GM19455 (cell line): Measurements from ENCODE around the gene CACNA2D3.
"Not testable (repeated sequence)": the region's sequence is repeated elsewhere in the genome, so short reads cannot be mapped to it uniquely, and the experiment has no call there.

Experiments
- ATAC-seq: cut with Tn5 transposase; IDR thresholded peaks from one replicate; pipeline ENCODE4 v1.9.1; 2021; ENCODE audit not compliant: unreplicated experiment

CACNA2D3 gene

GRCh38 chr3:54437271-54437670, 314.9 kb downstream of the CACNA2D3 start:
- no peak for ATAC-seq

DNA sequence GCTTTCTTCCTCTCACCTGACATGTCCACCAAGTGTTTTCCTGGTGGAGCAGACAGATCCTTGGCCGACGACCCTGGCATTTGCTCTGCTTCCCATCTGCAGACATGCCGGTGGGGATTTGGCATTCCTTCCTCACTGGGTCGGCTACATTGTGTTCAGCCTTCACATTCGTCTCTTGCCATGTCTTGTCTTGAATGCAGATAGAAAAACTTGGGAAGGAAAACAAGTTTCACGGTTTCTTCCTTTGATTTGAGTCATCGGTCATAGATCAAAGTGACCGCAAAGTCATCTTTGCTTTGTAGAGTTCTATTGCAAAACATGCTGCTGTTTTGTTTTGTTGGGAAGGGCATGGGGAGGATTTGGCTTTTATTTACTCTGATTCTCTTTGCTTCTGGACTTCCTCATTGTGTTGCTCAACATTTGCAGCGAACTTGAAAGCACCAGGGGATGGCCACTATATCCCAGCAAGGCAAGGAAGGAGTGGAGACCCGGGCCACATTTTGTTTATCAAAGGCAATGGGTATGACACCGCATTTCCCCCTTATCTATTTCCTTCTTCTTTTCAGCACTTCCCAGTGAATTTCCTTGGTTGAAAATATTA, 321.3 kb downstream of the CACNA2D3 start:
- ATAC-seq: no peak

DNA sequence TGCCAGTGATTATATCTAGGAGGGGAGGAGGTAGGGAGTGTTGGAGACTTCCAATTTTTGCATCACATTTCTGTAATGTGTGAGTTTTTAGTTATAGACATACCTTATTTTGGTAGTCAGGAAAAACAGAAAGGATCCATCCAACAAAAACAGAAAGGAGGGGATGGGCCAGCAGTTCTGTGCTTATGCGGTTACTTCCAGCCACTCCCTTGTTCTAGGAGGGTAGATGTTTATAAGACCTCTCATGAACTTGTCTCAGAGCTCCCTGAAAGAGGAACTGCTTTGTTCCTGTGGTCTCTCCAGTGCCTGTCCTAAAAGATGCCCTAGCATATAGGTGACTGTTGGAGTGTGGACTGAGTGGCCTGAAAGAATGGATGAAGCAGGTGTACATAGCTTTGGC, 323.3 kb downstream of the CACNA2D3 start:
- ATAC-seq: no peak

DNA sequence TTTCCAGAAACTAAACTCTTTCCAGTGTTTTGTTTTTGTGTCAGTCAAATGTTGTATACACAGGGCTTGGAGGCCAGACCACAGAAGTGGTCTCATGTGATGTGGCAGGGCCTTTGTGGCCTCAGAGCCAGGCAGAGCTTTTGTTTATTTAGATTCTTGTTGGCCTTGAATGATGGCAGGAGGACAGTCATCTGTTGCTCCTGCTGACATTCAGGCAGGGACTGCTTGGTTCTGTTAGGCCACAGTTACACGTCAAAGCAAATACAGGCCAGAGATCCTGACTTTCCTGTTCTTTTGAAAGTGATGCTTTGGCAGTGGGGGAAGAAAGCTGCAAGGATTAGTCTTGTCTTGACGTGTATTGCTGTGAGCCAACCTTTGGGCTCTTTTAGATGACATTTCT, 325.1 kb downstream of the CACNA2D3 start:
- no peak for ATAC-seq

DNA sequence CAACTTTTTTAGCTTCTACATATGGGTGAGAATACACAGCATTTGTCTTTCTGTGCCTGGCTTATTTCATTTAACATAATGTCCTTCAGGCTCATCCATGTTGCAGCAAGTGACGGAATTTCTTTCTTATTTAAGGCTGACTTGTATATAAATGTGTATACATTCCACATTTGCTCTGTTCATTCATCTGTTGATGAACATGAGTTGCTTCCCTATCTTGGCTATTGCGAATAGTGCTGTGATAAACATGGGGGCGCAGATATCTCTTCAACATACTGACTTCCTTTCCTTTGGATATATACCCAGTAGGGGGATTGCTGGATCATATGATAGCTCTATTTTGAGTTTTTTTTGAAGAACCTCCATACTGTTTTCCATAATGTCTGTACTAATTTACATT, 332.5 kb downstream of the CACNA2D3 start:
- no peak for ATAC-seq

DNA sequence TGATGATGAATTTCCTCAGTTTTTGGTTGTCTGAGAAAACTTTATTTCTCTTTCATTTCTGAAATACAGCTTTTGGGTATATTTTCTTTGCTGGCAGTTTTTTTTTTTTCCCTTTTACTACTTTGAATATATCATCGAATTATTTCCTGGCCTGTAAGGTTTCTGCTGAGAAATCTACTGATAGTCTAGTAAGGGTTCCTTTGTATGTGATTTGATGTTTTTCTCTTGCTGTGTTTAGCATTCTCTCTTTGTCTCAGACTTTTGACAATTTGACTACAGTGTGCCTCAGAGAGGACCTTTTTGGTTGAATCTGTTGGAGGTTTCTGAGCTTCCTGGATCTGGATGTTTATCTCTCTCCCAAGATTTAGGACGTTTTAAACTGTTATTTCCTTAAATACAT, 336.0 kb downstream of the CACNA2D3 start:
- no peak for ATAC-seq

DNA sequence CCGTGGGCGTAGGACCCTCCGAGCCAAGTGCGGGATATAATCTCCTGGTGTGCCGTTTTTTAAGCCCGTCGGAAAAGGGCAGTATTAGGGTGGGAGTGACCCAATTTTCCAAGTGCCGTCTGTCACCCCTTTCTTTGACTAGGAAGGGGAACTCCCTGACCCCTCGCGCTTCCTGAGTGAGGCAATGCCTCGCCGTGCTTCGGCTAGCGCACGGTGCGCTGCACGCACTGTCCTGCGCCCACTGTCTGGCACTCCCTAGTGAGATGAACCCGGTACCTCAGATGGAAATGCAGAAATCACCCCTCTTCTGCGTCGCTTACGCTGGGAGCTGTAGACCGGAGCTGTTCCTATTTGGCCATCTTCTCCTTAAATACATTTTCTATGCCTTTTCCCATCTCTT, 342.2 kb downstream of the CACNA2D3 start:
- ATAC-seq: not testable (repeated sequence)

GRCh38 chr3:54476891-54477290, 354.5 kb downstream of the CACNA2D3 start:
- ATAC-seq: no peak

DNA sequence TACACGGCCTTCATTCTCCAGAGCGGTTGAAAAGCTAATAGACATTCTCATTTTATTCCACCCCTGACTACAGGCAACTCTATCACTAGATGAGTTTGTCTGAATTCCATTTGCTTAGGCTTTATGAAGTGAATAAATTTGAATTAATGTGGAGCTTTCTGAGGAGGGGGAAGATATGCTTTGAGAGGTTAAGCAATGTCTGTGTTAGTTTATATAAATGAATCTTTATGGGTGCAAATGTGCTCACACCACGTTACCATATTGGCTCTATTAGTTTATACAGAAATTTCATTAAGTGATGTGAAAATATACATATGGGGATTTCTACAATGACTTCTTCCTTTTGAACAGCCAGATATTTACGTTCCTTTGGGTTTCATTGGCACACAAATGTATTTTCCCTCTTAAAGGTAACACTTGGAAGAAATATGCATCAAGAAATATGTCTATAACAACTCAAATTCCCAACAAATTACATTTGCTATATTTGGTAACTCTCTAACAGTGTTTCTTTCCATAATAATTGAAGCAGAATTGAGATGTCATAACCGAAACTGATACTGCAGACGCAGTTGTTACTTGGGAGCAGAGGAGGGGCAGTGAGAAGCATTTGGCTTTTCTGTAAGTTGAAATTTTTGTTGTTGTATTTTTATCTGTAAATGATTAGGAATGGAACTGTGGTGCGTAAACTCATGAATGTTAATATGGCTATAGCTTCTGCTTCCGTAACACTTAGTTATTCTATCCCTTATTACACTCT, 359.4 kb downstream of the CACNA2D3 start:
- ATAC-seq: no peak

GRCh38 chr3:54484334-54484733, 362.0 kb downstream of the CACNA2D3 start:
- no peak for ATAC-seq

DNA sequence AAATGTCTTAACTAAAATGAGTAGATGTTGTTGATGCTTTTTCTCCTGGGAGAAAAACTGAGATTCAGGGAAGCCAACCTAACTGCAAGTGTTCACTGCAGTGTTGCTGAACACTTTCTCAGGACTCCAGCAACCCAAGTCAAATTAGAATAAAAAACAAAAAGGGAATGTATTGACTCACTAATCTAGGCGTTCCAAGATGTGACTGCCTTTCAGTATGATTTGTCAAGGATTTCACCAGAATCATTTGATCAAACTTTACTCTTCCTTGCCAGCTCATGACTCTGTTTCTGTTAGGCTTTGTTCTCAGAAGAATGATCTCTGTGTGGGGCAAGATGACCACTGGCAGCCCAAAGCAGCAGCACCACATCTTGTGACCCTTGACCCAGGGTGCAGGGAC, 364.0 kb downstream of the CACNA2D3 start:
- no peak for ATAC-seq

DNA sequence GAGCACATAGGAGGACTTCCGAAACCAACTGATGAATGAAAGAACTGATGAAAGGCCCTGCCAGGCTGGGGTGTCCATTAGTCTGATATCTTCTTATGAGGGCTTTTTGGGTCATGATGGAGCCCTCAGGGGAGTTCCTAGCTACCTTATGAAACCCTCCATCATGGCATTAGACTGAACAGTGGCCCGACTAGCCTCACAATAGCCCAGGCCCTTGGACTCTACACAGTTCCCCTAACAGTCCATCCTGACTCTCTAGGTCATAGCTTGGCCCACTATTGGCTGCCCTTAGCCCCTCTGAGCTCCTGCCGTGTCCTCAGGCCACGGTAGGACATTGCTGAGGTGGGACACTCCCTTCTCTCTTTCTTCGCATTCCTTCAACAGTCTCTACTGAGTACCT, 365.9 kb downstream of the CACNA2D3 start:
- no peak for ATAC-seq

GRCh38 chr3:54494209-54494608, 371.9 kb downstream of the CACNA2D3 start:
- ATAC-seq: no peak

DNA sequence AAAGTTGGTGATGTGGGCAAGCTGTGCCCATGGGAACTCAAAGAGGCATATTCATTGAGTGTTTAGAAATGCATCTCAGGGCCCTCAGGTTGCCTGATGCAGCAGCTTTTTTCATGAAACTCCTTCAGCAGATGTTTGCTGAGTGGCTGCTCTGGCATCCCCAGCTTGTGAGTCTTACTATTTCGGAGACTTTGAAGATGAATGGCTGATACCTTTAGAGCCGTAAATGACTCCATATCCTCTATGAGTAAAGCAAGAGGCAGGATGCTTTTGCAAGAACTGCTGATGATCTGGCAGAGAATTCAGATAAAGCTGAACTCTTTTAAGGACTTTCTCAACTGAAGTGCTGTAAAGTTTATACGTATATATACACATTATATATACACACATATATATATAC, 384.3 kb downstream of the CACNA2D3 start:
- no peak for ATAC-seq

GRCh38 chr3:54507876-54508460, 385.6 kb downstream of the CACNA2D3 start:
- ATAC-seq: no peak

DNA sequence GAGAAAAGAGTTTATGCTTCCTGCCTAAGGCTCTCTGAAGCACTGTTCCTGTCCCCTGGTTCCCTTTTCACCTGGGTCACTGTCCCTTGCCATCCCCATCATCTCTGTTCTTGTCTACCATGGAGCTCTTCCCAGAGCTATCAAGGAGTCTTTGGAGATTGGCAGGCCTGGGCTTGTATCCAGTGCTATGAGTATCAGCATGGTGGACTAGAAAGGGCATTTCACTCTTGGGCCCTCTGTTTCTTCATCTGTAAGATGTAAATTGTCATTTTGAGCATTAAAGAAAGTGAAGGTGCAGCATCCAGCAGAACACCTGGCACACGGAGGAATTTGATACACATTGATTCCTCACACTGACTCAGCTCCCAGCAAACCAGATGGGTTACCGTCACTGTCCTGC, 388.2 kb downstream of the CACNA2D3 start:
- ATAC-seq: no peak

GRCh38 chr3:54511766-54512365, 389.5 kb downstream of the CACNA2D3 start:
- ATAC-seq: no peak

DNA sequence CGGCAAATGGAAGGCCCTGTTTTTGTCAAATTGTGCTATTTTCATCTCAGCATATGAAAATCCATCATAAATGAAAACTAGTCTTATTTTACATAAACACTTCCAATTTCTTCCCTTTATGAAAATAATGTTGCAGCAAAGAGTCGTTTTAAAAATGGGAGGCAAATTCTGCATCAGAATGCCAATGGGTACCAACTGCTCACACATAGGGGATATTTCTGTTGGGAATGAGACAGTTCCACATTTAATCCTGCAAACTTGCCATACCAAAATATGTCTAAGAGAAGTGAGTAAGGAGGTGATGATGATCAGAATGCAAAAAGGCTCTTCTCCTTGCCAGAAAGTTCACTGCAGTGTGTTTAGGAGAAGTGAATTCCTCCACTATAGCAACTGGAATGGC, 391.7 kb downstream of the CACNA2D3 start:
- no peak for ATAC-seq

DNA sequence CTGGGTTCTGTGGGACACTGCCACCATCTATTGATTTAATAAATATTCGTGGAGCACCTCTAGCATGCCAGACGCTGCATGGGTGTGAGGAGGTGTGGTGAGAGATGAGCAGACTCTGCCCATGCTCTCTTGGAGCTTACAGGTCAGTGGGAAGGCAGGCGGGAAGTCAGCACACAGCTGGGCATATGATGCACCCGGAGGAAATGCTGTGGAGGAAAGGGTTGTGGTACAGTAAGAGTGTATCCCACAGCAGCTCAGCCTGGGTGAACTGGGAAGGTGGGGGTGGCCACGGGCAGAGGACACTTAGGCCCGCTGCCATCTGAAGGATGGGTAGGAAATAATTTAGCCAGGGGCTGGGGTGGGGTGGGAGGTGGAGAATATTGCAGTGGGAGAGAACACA, 392.1 kb downstream of the CACNA2D3 start:
- no peak for ATAC-seq

- ATAC-seq: no peak
Observed at GRCh38 chr3:54515441-54516213, 393.3 kb downstream of the CACNA2D3 start.

GRCh38 chr3:54517424-54517823, 395.1 kb downstream of the CACNA2D3 start:
- ATAC-seq: no peak
